Activated CD4-positive, alpha-beta T cell treated with anti-CD3 and anti-CD28 coated beads, Interleukin-2, amount 10 ng/mL, durations not matched to agents 24 days and 14 days (primary cell): Measurements from ENCODE around the gene UGT1A3. TPM values are rescaled to one million over a fixed set of nuclear protein-coding genes. Genes with fewer than 3 reads are reported as not detected.
"Not testable (repeated sequence)": the region's sequence is repeated elsewhere in the genome, so short reads cannot be mapped to it uniquely, and the experiment has no call there.

Experiments
- DNase-seq: peaks from one replicate; pipeline ENCODE4 v3.0.0; 2022
- H3K27ac Mint-ChIP-seq: one replicate; pipeline ENCODE4 v1.8.0; 2022; ENCODE audit warnings: mild to moderate bottlenecking, mixed read lengths
- H3K27me3 Mint-ChIP-seq: one replicate; pipeline ENCODE4 v1.8.0; 2022; ENCODE audit warnings: mixed read lengths
- H3K36me3 Mint-ChIP-seq: one replicate; pipeline ENCODE4 v1.8.0; 2022; ENCODE audit warnings: low read depth, mild to moderate bottlenecking, mixed read lengths
- H3K4me1 Mint-ChIP-seq: one replicate; pipeline ENCODE4 v1.8.0; 2021; ENCODE audit warnings: mixed read lengths
- H3K4me3 Mint-ChIP-seq: one replicate; pipeline ENCODE4 v1.8.0; 2022; ENCODE audit warnings: mild to moderate bottlenecking, moderate library complexity, mixed read lengths
- H3K9me3 Mint-ChIP-seq: one replicate; pipeline ENCODE4 v1.8.0; 2021; ENCODE audit warnings: mixed read lengths
- intact Hi-C: fragments of 100-400 bp; cut with micrococcal nuclease; formaldehyde crosslinking; loops from one replicate; pipeline ENCODE4 v1.15.1; 2023
- total RNA-seq: library from RNA; stranded (reverse); gene quantifications from 2 replicates; pipeline ENCODE4 v1.2.3, GENCODE V29; 2022

UGT1A3 gene
- total RNA-seq, 1 donor from 2014 or later, result not detected

GRCh38 chr2:233718552-233718951 is 10.3 kb upstream of the UGT1A3 start, which contains the start of gene UGT1A4:
Gene UGT1A4 (plus strand): TSS chr2:233718736. CDS start chr2:233718821, 85 bp downstream.
- no peak within 1 kb of the TSS for H3K4me3 Mint-ChIP-seq
- no peaks in the 10 kb centered on the region for H3K36me3 Mint-ChIP-seq
- DNase-seq, result no peak
- H3K4me1 Mint-ChIP-seq, result no peaks in the 10 kb centered on the region
- no peaks in the 10 kb centered on the region for H3K9me3 Mint-ChIP-seq
- intact Hi-C loops, result no loop called here
- H3K27ac Mint-ChIP-seq, result no peak within 1 kb of the TSS
- peaks cover 16% of the 10 kb centered on the region for H3K27me3 Mint-ChIP-seq

- H3K27ac Mint-ChIP-seq, H3K9me3 Mint-ChIP-seq, H3K36me3 Mint-ChIP-seq, DNase-seq, intact Hi-C loops, H3K4me3 Mint-ChIP-seq, H3K4me1 Mint-ChIP-seq: not testable (repeated sequence)
- peaks cover 12% of the 10 kb centered on the region for H3K27me3 Mint-ChIP-seq
These were observed 8.2 kb downstream of the UGT1A3 start for GRCh38 chr2:233736868-233737653.

GRCh38 chr2:233740870-233741269 is 12.0 kb downstream of the UGT1A3 start:
- no peaks in the 10 kb centered on the region for H3K4me1 Mint-ChIP-seq
- intact Hi-C loops, result no loop called here
- H3K9me3 Mint-ChIP-seq, result no peaks in the 10 kb centered on the region
- H3K36me3 Mint-ChIP-seq, result no peaks in the 10 kb centered on the region
- DNase-seq, result no peak
- H3K27ac Mint-ChIP-seq, result no peak overlapping the region
- no peak overlapping the region for H3K4me3 Mint-ChIP-seq
- peaks cover 5% of the 10 kb centered on the region for H3K27me3 Mint-ChIP-seq

- Mint-ChIP-seq H3K27me3 (no peaks in the 10 kb centered on the region), H3K4me3 (no peak overlapping the region), H3K36me3 (no peaks in the 10 kb centered on the region), H3K27ac (no peak overlapping the region), H3K9me3 (no peaks in the 10 kb centered on the region), H3K4me1 (no peaks in the 10 kb centered on the region)
- intact Hi-C loops, result no loop called here
- DNase-seq, result no peak
These were observed 14.8 kb downstream of the UGT1A3 start for GRCh38 chr2:233743464-233744259.

GRCh38 chr2:233745073-233745755 is 16.4 kb downstream of the UGT1A3 start:
- no peaks in the 10 kb centered on the region for H3K27me3 Mint-ChIP-seq
- intact Hi-C loops, result no loop called here

GRCh38 chr2:233745838-233746237 is 17.0 kb downstream of the UGT1A3 start:
- H3K27me3 Mint-ChIP-seq, intact Hi-C loops: not testable (repeated sequence)

More at GRCh38 chr2:233745073-233745755, 16.4 kb downstream of the UGT1A3 start:
- Mint-ChIP-seq H3K4me3 (no peak overlapping the region), H3K4me1 (no peaks in the 10 kb centered on the region), H3K9me3 (peaks cover 9% of the 10 kb centered on the region), H3K36me3 (no peaks in the 10 kb centered on the region), H3K27ac (no peak overlapping the region)
- no peak for DNase-seq

GRCh38 chr2:233746475-233747282 is 17.8 kb downstream of the UGT1A3 start:
- Mint-ChIP-seq H3K9me3 (peaks cover 13% of the 10 kb centered on the region), H3K27ac (no peak overlapping the region), H3K27me3 (no peaks in the 10 kb centered on the region), H3K4me3 (no peak overlapping the region), H3K4me1 (no peaks in the 10 kb centered on the region), H3K36me3 (no peaks in the 10 kb centered on the region)
- no peak for DNase-seq
- intact Hi-C loops, result no loop called here

More at GRCh38 chr2:233745838-233746237, 17.0 kb downstream of the UGT1A3 start:
- H3K36me3 Mint-ChIP-seq, H3K4me1 Mint-ChIP-seq, H3K27ac Mint-ChIP-seq, H3K4me3 Mint-ChIP-seq, DNase-seq, H3K9me3 Mint-ChIP-seq: not testable (repeated sequence)

GRCh38 chr2:233747283-233747544 is 18.4 kb downstream of the UGT1A3 start:
- Mint-ChIP-seq H3K4me1 (no peaks in the 10 kb centered on the region), H3K27ac (no peak overlapping the region), H3K4me3 (no peak overlapping the region), H3K36me3 (no peaks in the 10 kb centered on the region), H3K27me3 (no peaks in the 10 kb centered on the region), H3K9me3 (peaks cover 17% of the 10 kb centered on the region)
- no peak for DNase-seq
- intact Hi-C loops, result no loop called here

GRCh38 chr2:233750689-233751088 is 21.8 kb downstream of the UGT1A3 start:
- peaks cover 17% of the 10 kb centered on the region for H3K9me3 Mint-ChIP-seq
- H3K36me3 Mint-ChIP-seq, intact Hi-C loops, DNase-seq, H3K4me1 Mint-ChIP-seq, H3K27me3 Mint-ChIP-seq, H3K4me3 Mint-ChIP-seq, H3K27ac Mint-ChIP-seq: not testable (repeated sequence)

GRCh38 chr2:233751212-233752009 is 22.6 kb downstream of the UGT1A3 start:
- H3K27ac Mint-ChIP-seq, H3K4me1 Mint-ChIP-seq, DNase-seq, H3K27me3 Mint-ChIP-seq, H3K36me3 Mint-ChIP-seq, intact Hi-C loops, H3K4me3 Mint-ChIP-seq: not testable (repeated sequence)
- H3K9me3 Mint-ChIP-seq, result peaks cover 17% of the 10 kb centered on the region

GRCh38 chr2:233754872-233755611 is 26.2 kb downstream of the UGT1A3 start:
- Mint-ChIP-seq H3K27ac (no peak overlapping the region), H3K4me3 (no peak overlapping the region), H3K4me1 (no peaks in the 10 kb centered on the region), H3K9me3 (peaks cover 9% of the 10 kb centered on the region), H3K36me3 (no peaks in the 10 kb centered on the region), H3K27me3 (no peaks in the 10 kb centered on the region)
- no peak for DNase-seq
- intact Hi-C loops, result no loop called here

GRCh38 chr2:233756429-233757081 is 27.7 kb downstream of the UGT1A3 start:
- H3K4me1 Mint-ChIP-seq, result no peaks in the 10 kb centered on the region
- no peaks in the 10 kb centered on the region for H3K27me3 Mint-ChIP-seq
- no peak overlapping the region for H3K27ac Mint-ChIP-seq
- H3K36me3 Mint-ChIP-seq, result no peaks in the 10 kb centered on the region
- intact Hi-C loops, result no loop called here
- H3K4me3 Mint-ChIP-seq, result no peak overlapping the region
- no peak for DNase-seq
- peaks cover 5% of the 10 kb centered on the region for H3K9me3 Mint-ChIP-seq
